GM18868 (cell line): ENCODE results near the gene USP35.

ENCODE experiments used
- ATAC-seq: cut with Tn5 transposase; IDR thresholded peaks from one replicate; pipeline ENCODE4 v1.9.1; 2021; ENCODE audit warnings: mild to moderate bottlenecking, moderate library complexity; ENCODE audit not compliant: unreplicated experiment

Gene USP35

GRCh38 chr11:78188286-78189173 is at the start of gene USP35, which contains the start of gene KCTD21:
TSS of gene USP35 (plus strand) at chr11:78188919. CDS start at chr11:78196246, 7,327 bp downstream.
TSS of gene KCTD21 (minus strand) at chr11:78188626. CDS start at chr11:78174554, 14,072 bp downstream.
- peak; percentile 95 for ATAC-seq

GRCh38 chr11:78139422-78140391 is 49.0 kb upstream of the USP35 start, which contains the start of gene ALG8:
TSS of gene ALG8 (minus strand) at chr11:78139626. CDS start at chr11:78139588, 38 bp downstream.
- ATAC-seq: peak; percentile 93

GRCh38 chr11:78140392-78141077 is 48.2 kb upstream of the USP35 start:
- ATAC-seq: no peak

GRCh38 chr11:78145511-78146025 is 43.2 kb upstream of the USP35 start:
- ATAC-seq: no peak

- ATAC-seq: no peak
These were observed 40.9 kb upstream of the USP35 start for GRCh38 chr11:78147807-78148206.

GRCh38 chr11:78149646-78150045 is 39.1 kb upstream of the USP35 start:
- no peak for ATAC-seq

GRCh38 chr11:78150346-78150745 is 38.4 kb upstream of the USP35 start:
- no peak for ATAC-seq

- ATAC-seq: no peak
These were observed 38.0 kb upstream of the USP35 start for GRCh38 chr11:78150754-78151153.

GRCh38 chr11:78151804-78152203 is 36.9 kb upstream of the USP35 start:
- ATAC-seq: no peak

- no peak for ATAC-seq
These were observed 32.4 kb upstream of the USP35 start for GRCh38 chr11:78156127-78156844.

- ATAC-seq: no peak
These were observed 29.6 kb upstream of the USP35 start for GRCh38 chr11:78158987-78159652.

GRCh38 chr11:78160557-78160956 is 28.2 kb upstream of the USP35 start:
- ATAC-seq: no peak

- no peak for ATAC-seq
These were observed 27.4 kb upstream of the USP35 start for GRCh38 chr11:78161346-78161745.

- no peak for ATAC-seq
These were observed 26.8 kb upstream of the USP35 start for GRCh38 chr11:78161962-78162371.

- no peak for ATAC-seq
These were observed 24.9 kb upstream of the USP35 start for GRCh38 chr11:78163828-78164227.

- ATAC-seq: no peak
These were observed 24.2 kb upstream of the USP35 start for GRCh38 chr11:78164471-78164870.

GRCh38 chr11:78166855-78167469 is 21.8 kb upstream of the USP35 start:
- ATAC-seq: no peak

GRCh38 chr11:78168539-78169477 is 19.9 kb upstream of the USP35 start:
- no peak for ATAC-seq
